ENCODE data around the gene FBLN2. TPM values are rescaled to one million over a fixed set of nuclear protein-coding genes. Genes with fewer than 3 reads are reported as not detected.

Gene FBLN2
- total and polyA plus RNA-seq, 10 of the 15 experiments (the other 5 are each of a cell fraction or from before 2014, with no cell fraction given): 0.03 to 0.41 (median 0.12) TPM; not detected in 2

DNA sequence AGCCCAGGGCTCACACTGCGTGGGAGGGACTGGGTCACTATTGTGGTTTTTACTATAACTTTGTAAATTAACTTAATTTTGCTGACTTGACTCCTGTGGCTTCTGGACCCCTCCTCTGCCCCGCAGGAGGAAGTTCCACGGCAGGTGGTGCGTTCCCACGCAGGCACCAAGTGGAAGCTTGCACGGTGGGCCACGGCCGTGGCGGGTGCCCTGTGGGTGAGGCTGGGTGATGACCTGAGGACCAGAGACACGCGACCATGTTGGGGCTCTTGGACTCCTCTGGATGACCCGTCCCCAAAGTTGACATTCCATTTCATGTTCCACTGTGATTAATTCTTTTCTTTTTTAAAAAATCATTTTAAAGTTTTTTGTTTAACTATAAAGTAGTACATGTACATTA lies 89.0 kb downstream of the FBLN2 start:
- no peak for TF ChIP-seq ETV6 (conservative IDR thresholded peaks at IDR 0.05 in 1 of 2, IDR thresholded peaks at IDR 0.05 in 1 of 2; ENCODE audit: borderline replicate concordance in 1 of 2, low read depth in 1 of 2)
- no peak for TF ChIP-seq SUPT20H (IDR thresholded peaks at IDR 0.05; ENCODE audit: borderline replicate concordance, control insufficient read depth, low read depth, low read length)
- no peak for TF ChIP-seq POLR2AphosphoS5 (IDR thresholded peaks at IDR 0.05; ENCODE audit: low read length)
- TF ChIP-seq ZBED1 (IDR thresholded peaks at IDR 0.05; ENCODE audit: borderline replicate concordance): no peak
- no peak for TF ChIP-seq TBL1XR1 (IDR thresholded peaks at IDR 0.05; ENCODE audit: low read depth, low read length)
- TF ChIP-seq NFYB (IDR thresholded peaks at IDR 0.05; ENCODE audit: insufficient read depth, low read depth, low read length): no peak
- no peak for TF ChIP-seq ASH2L (IDR thresholded peaks at IDR 0.05; ENCODE audit: borderline replicate concordance, low read depth)
- TF ChIP-seq SMC3 (IDR thresholded peaks at IDR 0.05; ENCODE audit: borderline replicate concordance, low read length): no peak
- TF ChIP-seq ZNF384 (IDR thresholded peaks at IDR 0.05; ENCODE audit: borderline replicate concordance, low read depth, low read length): no peak
- no peak for TF ChIP-seq JUND (IDR thresholded peaks at IDR 0.05; ENCODE audit: low read depth, low read length)
- no peak for TF ChIP-seq BHLHE40 (IDR thresholded peaks at IDR 0.05; ENCODE audit: borderline replicate concordance in 1 of 2, low read depth in 2 of 2, low read length in 1 of 2)
- no peak for TF ChIP-seq MLLT1 (IDR thresholded peaks at IDR 0.05)
- no peak for TF ChIP-seq KLF5 (IDR thresholded peaks at IDR 0.05; ENCODE audit: partially characterized antibody)
- BruUV-seq (replicated peaks): no TSS peak
- ChIA-PET RAD21 (ENCODE audit: unreplicated experiment) (no interaction called here), SMC1A (ENCODE audit: uncharacterized antibody, unreplicated experiment) (no interaction called here), CTCF (interaction anchor here (1.1 kb wide), 1 partner anchor 10 kb away, joined by 3 read pairs; no protein-coding TSS in a partner anchor), POLR2A (no interaction called here)
- Histone ChIP-seq H3K4me1 (ENCODE audit: control insufficient read depth, insufficient read depth, low read length) (no peaks in the 10 kb centered on the region), H3K4me2 (ENCODE audit: control insufficient read depth, insufficient read depth) (no peak overlapping the region), H3K4me3 (no peak overlapping the region), H4K20me1 (ENCODE audit: control insufficient read depth, insufficient read depth) (no peaks in the 10 kb centered on the region), H3K9ac (ENCODE audit: control insufficient read depth, insufficient read depth, low read length) (no peak overlapping the region), H3K36me3 (ENCODE audit: control insufficient read depth in 2 of 2, insufficient read depth in 2 of 2, low read length in 1 of 2) (no peaks in the 10 kb centered on the region), H3K27ac (ENCODE audit: control insufficient read depth, insufficient read depth) (no peak overlapping the region), H3K79me2 (ENCODE audit: control insufficient read depth, insufficient read depth, low read length) (no peaks in the 10 kb centered on the region), H2AFZ (ENCODE audit: control insufficient read depth, low read depth, low read length) (no peak overlapping the region), H3K27me3 (replicated peaks in 1 of 2; ENCODE audit: control insufficient read depth in 2 of 2, insufficient read depth in 2 of 2, low read length in 1 of 2) (no peaks in the 10 kb centered on the region; a peak in 1 of 4 replicates), H3K9me3 (replicated peaks; ENCODE audit: control insufficient read depth, insufficient read depth, low read length) (no peaks in the 10 kb centered on the region)
- WGBS (ENCODE audit: insufficient coverage, insufficient replicate concordance, low lambda C conversion rate, missing lambda C conversion rate): 44% methylated on average over 12 of the region's 12 CpGs
- ATAC-seq: no peak
- intact Hi-C loops (cut with micrococcal nuclease; ENCODE audit: unreplicated experiment): no loop called here
- in situ Hi-C loops (cut with MboI): no loop called here
- DNase-seq (ENCODE audit: low read depth, low spot score): no peak
- no peak for FAIRE-seq

All from GM12878 (cell line).